Measurements from ENCODE around the gene AFF3. TPM values are rescaled to one million over a fixed set of nuclear protein-coding genes. Genes with fewer than 3 reads are reported as not detected.

Gene AFF3
- total RNA-seq, 6 experiments from 2014 or later: 1.3 to 7.3 (median 6.4) TPM

DNA sequence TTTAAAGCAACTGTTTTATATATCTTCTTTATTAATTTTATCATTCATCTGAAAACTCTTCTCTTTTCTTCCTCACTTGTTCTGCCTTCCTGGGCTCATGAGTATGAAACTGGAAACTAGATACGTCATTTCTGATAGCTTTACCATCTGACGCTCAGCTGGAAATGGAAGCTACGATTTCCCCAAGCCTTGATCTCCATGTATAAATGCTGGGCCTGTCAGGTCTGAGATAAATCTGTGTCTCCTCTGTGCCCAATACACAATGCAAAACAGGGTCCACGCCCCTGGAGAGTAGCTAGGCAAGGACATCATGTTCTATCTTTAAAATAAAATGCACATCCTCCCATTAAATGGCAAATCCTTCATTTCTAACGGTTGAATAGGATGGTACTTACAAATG lies 238.4 kb downstream of the AFF3 start:
- Histone ChIP-seq H3K9me3 (no peaks in the 10 kb centered on the region), H3K4me3 (no peak overlapping the region), H3K36me3 (no peaks in the 10 kb centered on the region), H3K27me3 (no peaks in the 10 kb centered on the region), H3K4me1 (peaks cover 0 to 16% (median under 1%) of the 10 kb centered on the region in 4 donors), H3K27ac (no peak overlapping the region)
- ATAC-seq (no peak), DNase-seq (no peak)
- TF ChIP-seq, protein P1, sequence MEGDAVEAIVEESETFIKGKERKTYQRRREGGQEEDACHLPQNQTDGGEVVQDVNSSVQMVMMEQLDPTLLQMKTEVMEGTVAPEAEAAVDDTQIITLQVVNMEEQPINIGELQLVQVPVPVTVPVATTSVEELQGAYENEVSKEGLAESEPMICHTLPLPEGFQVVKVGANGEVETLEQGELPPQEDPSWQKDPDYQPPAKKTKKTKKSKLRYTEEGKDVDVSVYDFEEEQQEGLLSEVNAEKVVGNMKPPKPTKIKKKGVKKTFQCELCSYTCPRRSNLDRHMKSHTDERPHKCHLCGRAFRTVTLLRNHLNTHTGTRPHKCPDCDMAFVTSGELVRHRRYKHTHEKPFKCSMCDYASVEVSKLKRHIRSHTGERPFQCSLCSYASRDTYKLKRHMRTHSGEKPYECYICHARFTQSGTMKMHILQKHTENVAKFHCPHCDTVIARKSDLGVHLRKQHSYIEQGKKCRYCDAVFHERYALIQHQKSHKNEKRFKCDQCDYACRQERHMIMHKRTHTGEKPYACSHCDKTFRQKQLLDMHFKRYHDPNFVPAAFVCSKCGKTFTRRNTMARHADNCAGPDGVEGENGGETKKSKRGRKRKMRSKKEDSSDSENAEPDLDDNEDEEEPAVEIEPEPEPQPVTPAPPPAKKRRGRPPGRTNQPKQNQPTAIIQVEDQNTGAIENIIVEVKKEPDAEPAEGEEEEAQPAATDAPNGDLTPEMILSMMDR (IDR thresholded peaks at IDR 0.05): no peak
- TF ChIP-seq POLR2A (IDR thresholded peaks at IDR 0.05): no peak
- WGBS (ENCODE audit: insufficient coverage, low coverage, low lambda C conversion rate, missing lambda C conversion rate): 93% methylated on average over 4 of the region's 5 CpGs
- intact Hi-C loops (cut with DNase I): no loop called here

DNA sequence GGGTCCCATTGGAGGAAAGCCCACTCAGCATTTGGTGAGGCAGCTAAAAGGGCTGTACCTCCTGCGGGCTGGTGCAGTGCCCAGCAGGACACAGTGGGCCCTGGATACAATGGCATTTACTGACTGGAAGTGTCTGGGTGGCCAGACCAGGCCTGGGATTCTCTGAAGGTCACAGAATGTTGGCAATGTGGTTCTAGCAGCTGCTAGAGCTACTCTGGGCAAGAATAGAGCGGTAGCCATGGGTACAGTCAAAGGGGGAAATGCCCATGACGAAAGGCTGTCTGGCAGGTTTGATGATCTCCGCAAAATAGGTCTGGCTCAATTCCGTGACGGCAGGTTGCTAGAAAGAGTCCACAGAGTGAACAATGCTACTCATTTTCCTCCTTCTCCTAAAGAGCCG lies 241.8 kb downstream of the AFF3 start:
- WGBS (ENCODE audit: insufficient coverage, low coverage, low lambda C conversion rate, missing lambda C conversion rate): 100% methylated on average over 1 of the region's 7 CpGs
- Histone ChIP-seq H3K36me3 (no peaks in the 10 kb centered on the region), H3K4me3 (no peak overlapping the region), H3K27me3 (no peaks in the 10 kb centered on the region), H3K9me3 (no peaks in the 10 kb centered on the region), H3K4me1 (peaks cover 0 to 26% (median 5%) of the 10 kb centered on the region in 4 donors), H3K27ac (peak overlapping the region in 1 of 3 donors; percentile 65)
- intact Hi-C loops (cut with DNase I): no loop called here
- ATAC-seq: peak in 3 of 4 donors; percentile 10 to 29 (median 21)
- TF ChIP-seq POLR2A (IDR thresholded peaks at IDR 0.05): no peak
- TF ChIP-seq, protein P1 (IDR thresholded peaks at IDR 0.05): no peak
- DNase-seq: no peak

DNA sequence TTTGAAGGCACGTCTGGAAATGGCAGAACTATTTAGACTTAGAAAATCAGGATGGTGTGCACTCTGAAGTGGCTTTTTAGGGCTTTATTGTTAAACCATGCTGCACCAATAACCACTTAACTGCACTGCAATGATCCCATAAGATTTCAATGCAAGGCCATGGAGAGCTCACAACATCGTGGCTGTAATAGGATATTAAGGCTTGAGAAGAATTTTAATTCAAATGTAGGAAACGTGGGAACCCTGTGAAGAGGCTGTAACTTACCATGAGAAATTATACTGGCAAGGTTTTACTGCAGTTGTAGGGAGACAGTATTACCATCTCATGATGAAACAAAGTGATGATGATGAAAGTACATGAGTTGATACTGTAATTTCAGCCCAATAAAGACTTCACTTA lies 242.5 kb downstream of the AFF3 start:
- TF ChIP-seq, protein P1 (IDR thresholded peaks at IDR 0.05): no peak
- no peak for TF ChIP-seq POLR2A (IDR thresholded peaks at IDR 0.05)
- Histone ChIP-seq H3K4me1 (peaks cover 0 to 26% (median 5%) of the 10 kb centered on the region in 4 donors), H3K4me3 (no peak overlapping the region), H3K9me3 (no peaks in the 10 kb centered on the region), H3K36me3 (no peaks in the 10 kb centered on the region), H3K27me3 (no peaks in the 10 kb centered on the region), H3K27ac (peak overlapping the region; percentile 43 to 65 (median 57))
- WGBS (ENCODE audit: insufficient coverage, low coverage, low lambda C conversion rate, missing lambda C conversion rate): 52% methylated on average over 3 of the region's 3 CpGs
- intact Hi-C loops (cut with DNase I): no loop called here
- peak; percentile 4 to 39 (median 13) for ATAC-seq
- DNase-seq: no peak

DNA sequence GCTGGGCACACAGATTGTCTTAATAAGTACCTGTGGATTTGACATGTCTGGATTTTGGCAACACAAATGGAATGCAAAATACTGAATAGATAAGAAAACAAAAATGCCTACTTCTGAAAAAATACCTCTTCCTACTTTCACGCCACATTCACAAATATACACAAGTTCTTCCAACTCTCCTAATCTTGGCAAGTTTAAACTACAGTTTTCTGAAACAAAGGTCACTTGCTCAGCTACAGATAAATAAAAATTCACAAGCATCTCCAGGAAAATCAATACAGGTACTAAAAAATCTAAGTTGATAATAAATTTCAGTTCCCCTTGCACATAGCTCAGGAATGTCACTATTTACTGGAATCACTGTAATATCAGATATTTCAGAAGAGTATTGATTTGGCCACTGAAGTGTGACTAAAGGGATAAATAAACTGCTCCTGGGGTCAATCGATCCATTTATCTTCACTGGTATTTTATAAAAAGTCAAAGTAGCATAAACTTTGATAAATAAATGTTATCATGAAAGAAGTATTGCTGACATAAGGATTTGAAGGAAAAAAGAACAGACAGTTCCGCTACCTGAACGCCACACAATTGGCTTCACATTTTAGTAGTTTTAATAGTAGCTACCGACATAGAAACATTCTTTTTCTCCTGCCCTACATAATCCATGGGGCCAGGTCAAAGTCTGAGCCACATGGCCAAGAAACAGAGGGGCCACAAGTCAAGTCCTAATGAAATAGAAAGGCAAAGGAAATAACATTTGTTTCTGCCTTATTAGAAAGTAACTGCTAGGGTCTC lies 243.1 kb downstream of the AFF3 start:
- no peaks in the 10 kb centered on the region for H3K9me3 ChIP-seq
- intact Hi-C loops (cut with DNase I): no loop called here
- no peaks in the 10 kb centered on the region for H3K27me3 ChIP-seq
- WGBS (ENCODE audit: insufficient coverage, low coverage, low lambda C conversion rate, missing lambda C conversion rate): 13% methylated on average over 5 of the region's 5 CpGs
- no peak for TF ChIP-seq POLR2A (IDR thresholded peaks at IDR 0.05)
- TF ChIP-seq, protein P1 (IDR thresholded peaks at IDR 0.05): no peak
- no peaks in the 10 kb centered on the region for H3K36me3 ChIP-seq
- no peak overlapping the region for H3K4me3 ChIP-seq
- DNase-seq (no peak), ATAC-seq (peak; percentile 52 to 75 (median 68))
- peaks cover 0 to 26% (median 5%) of the 10 kb centered on the region in 4 donors for H3K4me1 ChIP-seq
- peak overlapping the region; percentile 43 to 65 (median 57) for H3K27ac ChIP-seq

All from right lobe of liver (tissue), 6 donors.